CD4-positive, alpha-beta T cell treated with Interleukin-15 for 4 hours (primary cell): ENCODE results near the gene ERBB2.
"Not testable (repeated sequence)": the region's sequence is repeated elsewhere in the genome, so short reads cannot be mapped to it uniquely, and the experiment has no call there.

ENCODE experiments used
- DNase-seq: peaks from one replicate; pipeline ENCODE4 v3.0.0-alpha.2; 2020; ENCODE audit warnings: low spot score

The ERBB2 gene

GRCh38 chr17:39745335-39746144 lies 45.7 kb downstream of the ERBB2 start:
- DNase-seq: no peak

- no peak for DNase-seq
These were observed 46.2 kb downstream of the ERBB2 start for GRCh38 chr17:39746145-39746461.

GRCh38 chr17:39747745-39748144 lies 47.9 kb downstream of the ERBB2 start:
- no peak for DNase-seq

GRCh38 chr17:39748444-39749034 lies 48.7 kb downstream of the ERBB2 start:
- not testable (repeated sequence) for DNase-seq

- no peak for DNase-seq
These were observed 50.5 kb downstream of the ERBB2 start for GRCh38 chr17:39750131-39751015.

- no peak for DNase-seq
These were observed 51.2 kb downstream of the ERBB2 start for GRCh38 chr17:39751016-39751543.

- no peak for DNase-seq
These were observed 51.8 kb downstream of the ERBB2 start for GRCh38 chr17:39751637-39752036.

- DNase-seq: no peak
These were observed 52.5 kb downstream of the ERBB2 start for GRCh38 chr17:39752241-39752881.

GRCh38 chr17:39753514-39754160 lies 53.8 kb downstream of the ERBB2 start:
- DNase-seq: peak; percentile 75

GRCh38 chr17:39754161-39754957 lies 54.5 kb downstream of the ERBB2 start:
- peak; percentile 98 for DNase-seq

GRCh38 chr17:39754958-39755553 lies 55.2 kb downstream of the ERBB2 start:
- no peak for DNase-seq

GRCh38 chr17:39755554-39756379 lies 55.9 kb downstream of the ERBB2 start:
- DNase-seq: peak; percentile 76

- no peak for DNase-seq
These were observed 56.7 kb downstream of the ERBB2 start for GRCh38 chr17:39756380-39757079.

GRCh38 chr17:39757176-39757662 lies 57.4 kb downstream of the ERBB2 start:
- no peak for DNase-seq

GRCh38 chr17:39757931-39758873 lies 58.3 kb downstream of the ERBB2 start:
- DNase-seq: peak; percentile 90

- DNase-seq: no peak
These were observed 59.3 kb downstream of the ERBB2 start for GRCh38 chr17:39759204-39759603.

- DNase-seq: no peak
These were observed 62.1 kb downstream of the ERBB2 start for GRCh38 chr17:39761861-39762496.
